OCI-LY1 (cell line): ENCODE measurements around the gene MYCBP2.

Experiments
- EZH2 ChIP-seq: fragments of 200-600 bp; sonication (generic), shearing (Covaris generic); IDR thresholded peaks from 2 replicates; pipeline ENCODE4 v1.8.0; 2017; ENCODE audit warnings: borderline replicate concordance, mixed run types, mild to moderate bottlenecking, antibody characterized with exemption, low read length, moderate library complexity, mixed read lengths
- TF ChIP-seq, protein P1 (sequence below): fragments of 200-600 bp; sonication (generic), shearing (Covaris generic); IDR thresholded peaks from 2 replicates; pipeline ENCODE4 v1.5.1; 2017; ENCODE audit warnings: mild to moderate bottlenecking, antibody characterized with exemption, low read length, moderate library complexity, mixed read lengths

- TF ChIP-seq, protein P1, sequence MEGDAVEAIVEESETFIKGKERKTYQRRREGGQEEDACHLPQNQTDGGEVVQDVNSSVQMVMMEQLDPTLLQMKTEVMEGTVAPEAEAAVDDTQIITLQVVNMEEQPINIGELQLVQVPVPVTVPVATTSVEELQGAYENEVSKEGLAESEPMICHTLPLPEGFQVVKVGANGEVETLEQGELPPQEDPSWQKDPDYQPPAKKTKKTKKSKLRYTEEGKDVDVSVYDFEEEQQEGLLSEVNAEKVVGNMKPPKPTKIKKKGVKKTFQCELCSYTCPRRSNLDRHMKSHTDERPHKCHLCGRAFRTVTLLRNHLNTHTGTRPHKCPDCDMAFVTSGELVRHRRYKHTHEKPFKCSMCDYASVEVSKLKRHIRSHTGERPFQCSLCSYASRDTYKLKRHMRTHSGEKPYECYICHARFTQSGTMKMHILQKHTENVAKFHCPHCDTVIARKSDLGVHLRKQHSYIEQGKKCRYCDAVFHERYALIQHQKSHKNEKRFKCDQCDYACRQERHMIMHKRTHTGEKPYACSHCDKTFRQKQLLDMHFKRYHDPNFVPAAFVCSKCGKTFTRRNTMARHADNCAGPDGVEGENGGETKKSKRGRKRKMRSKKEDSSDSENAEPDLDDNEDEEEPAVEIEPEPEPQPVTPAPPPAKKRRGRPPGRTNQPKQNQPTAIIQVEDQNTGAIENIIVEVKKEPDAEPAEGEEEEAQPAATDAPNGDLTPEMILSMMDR: no peak
- no peak for TF ChIP-seq EZH2
Observed at GRCh38 chr13:77034881-77035280, 292.0 kb downstream of the MYCBP2 start.
